ENCODE data around the gene ST6GALNAC3. TPM values are rescaled to one million over a fixed set of nuclear protein-coding genes. Genes with fewer than 3 reads are reported as not detected.
A peak's percentile ranks its signal among the peaks of the same experiment; 100 is the strongest.

The ST6GALNAC3 gene
- total RNA-seq, 1 donor from 2014 or later, result 23.6 TPM

GRCh38 chr1:76031496-76031895 is 43.0 kb upstream of the ST6GALNAC3 start:
- H3K36me3 Mint-ChIP-seq, result peaks cover 2% of the 10 kb centered on the region
- no peak overlapping the region for H3K9ac ChIP-seq
- peaks cover 14% of the 10 kb centered on the region for H3K4me1 Mint-ChIP-seq
- H3K9me3 Mint-ChIP-seq, result peaks cover 4% of the 10 kb centered on the region
- H3K4me3 Mint-ChIP-seq, result no peak overlapping the region
- TF ChIP-seq EZH2 (IDR thresholded peaks at IDR 0.05), result no peak
- no peak for TF ChIP-seq EZH2phosphoT487 (IDR thresholded peaks at IDR 0.05)
- no peak for TF ChIP-seq CTCF (IDR thresholded peaks at IDR 0.05)
- H3K4me2 ChIP-seq, result no peak overlapping the region
- H3K79me2 ChIP-seq (ENCODE audit: low read depth), result no peaks in the 10 kb centered on the region
- H3K4me1 ChIP-seq, result no peaks in the 10 kb centered on the region
- H3K36me3 ChIP-seq, result no peaks in the 10 kb centered on the region
- no peak overlapping the region for H3K27ac ChIP-seq
- H3K4me3 ChIP-seq, result no peak overlapping the region
- H3K27me3 Mint-ChIP-seq (ENCODE audit: insufficient read depth, low read depth), result peaks cover 2% of the 10 kb centered on the region
- no peaks in the 10 kb centered on the region for H4K20me1 ChIP-seq (ENCODE audit: low read depth)
- no peak for DNase-seq (ENCODE audit: low spot score)
- H3K27ac Mint-ChIP-seq, result no peak overlapping the region
- no peak overlapping the region for H2AFZ ChIP-seq (replicated peaks)
- H3F3A ChIP-seq (ENCODE audit: low read depth), result no peaks in the 10 kb centered on the region
- H3K9me3 ChIP-seq (ENCODE audit: low read depth), result no peaks in the 10 kb centered on the region
- H3K27me3 ChIP-seq, result no peaks in the 10 kb centered on the region

GRCh38 chr1:76033800-76034475 is 40.6 kb upstream of the ST6GALNAC3 start:
- no peak overlapping the region for H3K9ac ChIP-seq
- no peaks in the 10 kb centered on the region for H3K36me3 ChIP-seq
- H3K4me3 Mint-ChIP-seq, result no peak overlapping the region
- peaks cover 18% of the 10 kb centered on the region for H3K4me1 Mint-ChIP-seq
- H3K9me3 Mint-ChIP-seq, result no peaks in the 10 kb centered on the region
- no peaks in the 10 kb centered on the region for H3F3A ChIP-seq (ENCODE audit: low read depth)
- H4K20me1 ChIP-seq (ENCODE audit: low read depth), result no peaks in the 10 kb centered on the region
- no peak overlapping the region for H2AFZ ChIP-seq (replicated peaks)
- H3K9me3 ChIP-seq (ENCODE audit: low read depth), result no peaks in the 10 kb centered on the region
- peaks cover 1% of the 10 kb centered on the region for H3K27me3 Mint-ChIP-seq (ENCODE audit: insufficient read depth, low read depth)
- no peak overlapping the region for H3K27ac ChIP-seq
- TF ChIP-seq EZH2phosphoT487 (IDR thresholded peaks at IDR 0.05), result no peak
- TF ChIP-seq CTCF (IDR thresholded peaks at IDR 0.05), result no peak
- TF ChIP-seq EZH2 (IDR thresholded peaks at IDR 0.05), result no peak
- H3K4me2 ChIP-seq, result no peak overlapping the region
- H3K36me3 Mint-ChIP-seq, result peaks cover 2% of the 10 kb centered on the region
- no peaks in the 10 kb centered on the region for H3K79me2 ChIP-seq (ENCODE audit: low read depth)
- H3K4me1 ChIP-seq, result no peaks in the 10 kb centered on the region
- no peak overlapping the region for H3K4me3 ChIP-seq
- H3K27me3 ChIP-seq, result no peaks in the 10 kb centered on the region
- no peak overlapping the region for H3K27ac Mint-ChIP-seq
- no peak for DNase-seq (ENCODE audit: low spot score)

GRCh38 chr1:76035053-76035452 is 39.5 kb upstream of the ST6GALNAC3 start:
- Histone ChIP-seq H3K79me2 (ENCODE audit: low read depth) (no peaks in the 10 kb centered on the region), H3K4me1 (peaks cover 1% of the 10 kb centered on the region), H3K4me3 (no peak overlapping the region), H3F3A (ENCODE audit: low read depth) (peaks cover 3% of the 10 kb centered on the region), H4K20me1 (ENCODE audit: low read depth) (no peaks in the 10 kb centered on the region), H3K27me3 (no peaks in the 10 kb centered on the region), H2AFZ (replicated peaks) (no peak overlapping the region), H3K9me3 (ENCODE audit: low read depth) (no peaks in the 10 kb centered on the region), H3K27ac (no peak overlapping the region), H3K36me3 (no peaks in the 10 kb centered on the region), H3K9ac (no peak overlapping the region), H3K4me2 (no peak overlapping the region)
- H3K36me3 Mint-ChIP-seq, result peaks cover 2% of the 10 kb centered on the region
- no peak for DNase-seq (ENCODE audit: low spot score)
- H3K27ac Mint-ChIP-seq, result no peak overlapping the region
- H3K27me3 Mint-ChIP-seq (ENCODE audit: insufficient read depth, low read depth), result peaks cover 2% of the 10 kb centered on the region
- TF ChIP-seq CTCF (IDR thresholded peaks at IDR 0.05) (peak; percentile 17), EZH2phosphoT487 (IDR thresholded peaks at IDR 0.05) (no peak), EZH2 (IDR thresholded peaks at IDR 0.05) (no peak)
- peaks cover 26% of the 10 kb centered on the region for H3K4me1 Mint-ChIP-seq
- no peaks in the 10 kb centered on the region for H3K9me3 Mint-ChIP-seq
- no peak overlapping the region for H3K4me3 Mint-ChIP-seq
